ENCODE measurements around the gene CTNNA3.

The CTNNA3 gene

DNA sequence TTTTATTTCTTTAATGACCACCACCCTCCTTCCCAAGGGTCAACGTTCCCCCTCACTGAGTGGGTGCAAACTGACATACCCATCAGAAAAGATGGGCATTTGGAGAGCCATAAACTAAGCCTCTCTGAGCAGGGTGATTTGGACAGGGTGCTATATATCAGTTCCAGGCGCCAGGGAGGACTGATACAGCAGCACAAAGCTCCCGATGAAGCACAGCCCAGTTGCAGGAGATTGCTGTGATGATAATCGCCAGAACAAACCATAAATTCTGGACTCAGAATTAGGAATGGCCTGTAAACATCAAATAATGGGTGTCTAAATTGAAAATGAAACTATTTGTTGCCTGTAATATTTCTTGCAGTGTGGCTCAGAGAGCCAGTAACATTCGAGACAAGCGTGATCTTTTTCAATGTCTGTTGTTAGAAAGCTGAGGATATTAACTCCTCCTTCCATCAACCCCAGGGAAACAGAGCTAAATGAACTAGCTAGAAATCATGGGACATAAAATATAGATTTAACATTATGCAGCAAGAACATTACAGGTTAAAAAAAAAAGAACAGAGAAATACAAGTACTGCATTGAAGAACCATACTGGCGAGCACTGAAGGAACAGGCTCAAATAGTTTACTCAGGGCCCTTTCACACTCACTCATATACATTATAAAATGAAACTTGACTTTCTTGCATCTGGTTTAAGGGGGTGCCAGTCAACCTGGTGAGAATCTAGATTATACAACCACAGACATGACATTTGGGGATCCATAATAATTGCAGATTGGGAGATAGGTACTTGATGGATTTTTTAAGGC lies 907.6 kb downstream of the CTNNA3 start:
- Histone ChIP-seq H3K4me3 (ENCODE audit: low read depth, low read length) (no peak overlapping the region), H3K4me2 (ENCODE audit: low read length) (no peak overlapping the region), H3K4me1 (no peaks in the 10 kb centered on the region), H2AFZ (no peak overlapping the region), H3K27me3 (ENCODE audit: control insufficient read depth, insufficient read depth, low read length) (no peaks in the 10 kb centered on the region), H3K27ac (no peak overlapping the region), H3K36me3 (ENCODE audit: control insufficient read depth, insufficient read depth, low read length) (no peaks in the 10 kb centered on the region), H3K9me3 (ENCODE audit: control insufficient read depth, low read length) (no peaks in the 10 kb centered on the region), H3K79me2 (no peaks in the 10 kb centered on the region), H3K9ac (no peak overlapping the region)
- no peak for TF ChIP-seq CTCF (IDR thresholded peaks at IDR 0.05)

- TF ChIP-seq CTCF (IDR thresholded peaks at IDR 0.05): no peak
- H3K4me3 ChIP-seq (ENCODE audit: low read depth, low read length): no peak overlapping the region
- H3K9me3 ChIP-seq (ENCODE audit: control insufficient read depth, low read length): no peaks in the 10 kb centered on the region
- no peak overlapping the region for H3K9ac ChIP-seq
- H3K27me3 ChIP-seq (ENCODE audit: control insufficient read depth, insufficient read depth, low read length): no peaks in the 10 kb centered on the region
- H3K36me3 ChIP-seq (ENCODE audit: control insufficient read depth, insufficient read depth, low read length): no peaks in the 10 kb centered on the region
- no peaks in the 10 kb centered on the region for H3K4me1 ChIP-seq
- no peaks in the 10 kb centered on the region for H3K79me2 ChIP-seq
- H2AFZ ChIP-seq: no peak overlapping the region
- H3K27ac ChIP-seq: no peak overlapping the region
- H3K4me2 ChIP-seq (ENCODE audit: low read length): no peak overlapping the region
Measured at GRCh38 chr10:66786709-66787108, 909.3 kb downstream of the CTNNA3 start.

DNA sequence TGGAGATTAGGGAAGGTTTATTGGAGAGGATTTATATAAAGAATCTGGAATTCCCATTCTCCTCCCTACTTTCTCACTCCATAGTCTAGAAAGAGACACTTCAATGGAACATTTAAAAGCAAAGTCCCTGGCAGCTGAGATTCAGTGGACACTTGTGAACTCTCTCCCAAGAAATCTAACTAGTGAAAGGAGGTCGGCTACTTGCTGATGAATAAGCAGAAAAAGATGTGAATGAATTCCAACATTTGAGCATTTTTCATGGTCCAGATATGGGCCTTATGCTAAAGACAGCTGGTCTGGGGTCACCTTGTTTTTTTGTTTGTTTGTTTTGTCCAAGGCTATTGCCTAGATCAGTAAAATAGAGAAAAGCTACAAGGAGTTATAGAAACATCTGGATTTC lies 911.2 kb downstream of the CTNNA3 start:
- H3K9me3 ChIP-seq (ENCODE audit: control insufficient read depth, low read length): no peaks in the 10 kb centered on the region
- H3K27me3 ChIP-seq (ENCODE audit: control insufficient read depth, insufficient read depth, low read length): no peaks in the 10 kb centered on the region
- no peak overlapping the region for H3K4me3 ChIP-seq (ENCODE audit: low read depth, low read length)
- no peaks in the 10 kb centered on the region for H3K79me2 ChIP-seq
- H2AFZ ChIP-seq: no peak overlapping the region
- H3K4me2 ChIP-seq (ENCODE audit: low read length): no peak overlapping the region
- H3K9ac ChIP-seq: no peak overlapping the region
- no peaks in the 10 kb centered on the region for H3K36me3 ChIP-seq (ENCODE audit: control insufficient read depth, insufficient read depth, low read length)
- H3K27ac ChIP-seq: no peak overlapping the region
- no peak for TF ChIP-seq CTCF (IDR thresholded peaks at IDR 0.05)
- no peaks in the 10 kb centered on the region for H3K4me1 ChIP-seq

GRCh38 chr10:66783316-66783715 lies 912.7 kb downstream of the CTNNA3 start:
- no peak overlapping the region for H3K9ac ChIP-seq
- H2AFZ ChIP-seq: no peak overlapping the region
- H3K27ac ChIP-seq: no peak overlapping the region
- TF ChIP-seq CTCF (IDR thresholded peaks at IDR 0.05): no peak
- no peak overlapping the region for H3K4me2 ChIP-seq (ENCODE audit: low read length)
- H3K4me3 ChIP-seq (ENCODE audit: low read depth, low read length): no peak overlapping the region
- H3K79me2 ChIP-seq: no peaks in the 10 kb centered on the region
- H3K36me3 ChIP-seq (ENCODE audit: control insufficient read depth, insufficient read depth, low read length): no peaks in the 10 kb centered on the region
- no peaks in the 10 kb centered on the region for H3K4me1 ChIP-seq
- no peaks in the 10 kb centered on the region for H3K9me3 ChIP-seq (ENCODE audit: control insufficient read depth, low read length)
- H3K27me3 ChIP-seq (ENCODE audit: control insufficient read depth, insufficient read depth, low read length): no peaks in the 10 kb centered on the region

DNA sequence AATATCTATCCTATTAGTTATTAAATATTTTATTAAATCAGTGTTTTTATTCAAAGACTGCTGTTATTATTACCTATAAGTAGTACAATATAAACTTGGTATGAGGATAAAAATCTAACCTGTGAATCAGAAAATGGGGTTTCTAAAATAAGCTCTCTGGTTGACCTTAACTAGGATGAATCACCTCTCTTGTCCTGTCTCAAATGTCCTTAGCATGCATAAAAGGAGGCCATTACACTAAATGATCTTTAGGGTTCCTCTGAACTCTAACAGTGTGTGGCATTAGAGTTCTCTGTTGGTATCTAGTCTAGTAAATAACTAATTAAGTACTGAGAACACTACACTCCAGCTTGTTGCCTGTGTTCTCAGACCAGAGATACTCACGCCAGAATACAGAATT lies 913.2 kb downstream of the CTNNA3 start:
- no peak overlapping the region for H3K27ac ChIP-seq
- no peak overlapping the region for H2AFZ ChIP-seq
- TF ChIP-seq CTCF (IDR thresholded peaks at IDR 0.05): no peak
- no peak overlapping the region for H3K4me3 ChIP-seq (ENCODE audit: low read depth, low read length)
- no peaks in the 10 kb centered on the region for H3K36me3 ChIP-seq (ENCODE audit: control insufficient read depth, insufficient read depth, low read length)
- H3K27me3 ChIP-seq (ENCODE audit: control insufficient read depth, insufficient read depth, low read length): no peaks in the 10 kb centered on the region
- no peaks in the 10 kb centered on the region for H3K79me2 ChIP-seq
- H3K4me2 ChIP-seq (ENCODE audit: low read length): no peak overlapping the region
- H3K9me3 ChIP-seq (ENCODE audit: control insufficient read depth, low read length): no peaks in the 10 kb centered on the region
- H3K4me1 ChIP-seq: no peaks in the 10 kb centered on the region
- H3K9ac ChIP-seq: no peak overlapping the region

Measured in parathyroid adenoma (tissue), 2 donors.